GM19397 (cell line): ENCODE results near the gene EML6.
"Not testable (repeated sequence)": the region's sequence is repeated elsewhere in the genome, so short reads cannot be mapped to it uniquely, and the experiment has no call there.

Experiments used
- ATAC-seq: cut with Tn5 transposase; IDR thresholded peaks from one replicate; pipeline ENCODE4 v1.9.1; 2021; ENCODE audit warnings: mild to moderate bottlenecking, moderate library complexity; ENCODE audit not compliant: unreplicated experiment

Gene EML6

DNA sequence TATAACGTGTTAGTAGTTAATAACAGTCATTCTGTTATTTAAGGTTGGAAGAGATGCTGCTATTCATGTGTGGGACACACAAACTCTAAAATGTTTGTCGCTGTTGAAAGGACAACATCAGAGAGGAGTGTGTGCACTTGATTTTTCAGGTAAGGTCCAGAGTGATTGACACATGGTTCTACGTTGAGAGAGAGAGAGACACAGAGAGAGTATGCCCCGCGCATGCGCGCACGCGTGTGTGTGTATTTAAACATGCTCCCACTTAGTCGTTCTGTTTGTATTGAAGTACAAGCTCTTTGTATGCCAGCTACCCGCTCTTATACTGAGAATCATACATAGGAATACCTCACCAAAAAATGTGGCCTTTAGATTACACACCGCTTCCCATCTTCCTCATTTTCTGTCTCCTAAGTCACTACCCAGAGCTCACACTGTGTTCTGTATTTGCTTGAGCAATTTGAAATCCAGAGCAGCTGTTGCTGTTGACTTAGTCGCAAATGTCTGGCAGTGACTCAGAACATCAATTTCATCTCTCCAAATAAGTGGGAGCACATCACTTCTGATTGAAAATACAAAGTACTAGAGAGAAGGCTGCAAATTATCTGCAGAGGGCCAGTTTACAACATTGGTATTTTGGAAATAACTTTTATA lies 148.1 kb downstream of the EML6 start:
- ATAC-seq = no peak

DNA sequence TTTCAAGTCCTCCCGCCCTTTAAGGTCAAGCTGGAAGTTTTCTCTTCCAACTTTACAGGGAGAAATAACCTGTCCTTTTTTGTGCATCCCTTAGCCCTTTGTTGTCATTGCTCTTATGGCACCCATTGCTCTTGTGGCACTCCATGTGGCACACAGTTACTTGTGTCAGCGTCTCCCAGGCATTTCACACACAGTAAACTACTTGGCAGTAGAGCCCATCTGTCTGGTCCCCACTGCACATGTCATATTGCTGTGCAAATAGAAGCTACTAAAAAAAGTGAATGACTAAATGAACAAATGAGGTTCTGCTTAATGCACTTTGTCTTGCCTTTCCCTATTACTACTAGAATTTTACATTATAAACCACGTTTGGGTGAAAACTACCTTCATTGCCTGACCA lies 149.3 kb downstream of the EML6 start:
- ATAC-seq = no peak

DNA sequence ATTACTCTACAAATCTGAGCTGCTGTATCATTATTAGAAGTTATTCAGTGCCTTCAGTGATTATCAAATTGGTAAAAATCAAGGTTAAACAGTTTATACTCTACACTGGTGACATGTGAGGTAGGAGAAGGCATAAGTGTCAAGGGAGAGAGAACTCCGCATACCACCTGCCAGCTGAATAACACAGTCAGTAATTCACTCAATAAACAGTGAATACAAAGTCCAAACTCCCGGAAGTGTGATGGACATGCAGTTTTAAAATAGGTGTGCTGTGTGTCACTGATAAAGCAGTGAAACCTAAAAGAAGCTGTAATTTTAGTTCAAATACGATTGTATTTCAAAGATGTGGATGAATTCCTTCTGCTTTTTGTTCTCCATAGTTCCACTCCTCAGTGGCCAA lies 149.8 kb downstream of the EML6 start:
- not testable (repeated sequence) for ATAC-seq

DNA sequence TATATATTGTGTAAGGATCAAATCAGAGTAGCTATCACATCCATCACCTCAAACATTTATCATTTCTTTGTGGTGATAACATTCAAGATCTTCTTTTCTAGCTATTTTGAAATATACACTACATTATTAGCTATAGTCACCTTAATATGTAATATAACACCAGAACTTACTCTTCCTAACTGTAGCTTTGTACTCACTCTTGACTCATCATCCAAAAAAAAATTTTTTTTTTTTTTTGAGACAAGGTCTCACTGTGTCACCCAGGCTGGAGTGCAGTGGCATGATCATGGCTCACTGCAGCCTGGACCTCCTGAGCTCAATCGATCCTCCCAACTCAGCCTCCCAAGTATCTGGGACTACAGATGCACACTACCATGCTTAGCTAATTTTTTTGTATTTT lies 153.3 kb downstream of the EML6 start:
- ATAC-seq = no peak

DNA sequence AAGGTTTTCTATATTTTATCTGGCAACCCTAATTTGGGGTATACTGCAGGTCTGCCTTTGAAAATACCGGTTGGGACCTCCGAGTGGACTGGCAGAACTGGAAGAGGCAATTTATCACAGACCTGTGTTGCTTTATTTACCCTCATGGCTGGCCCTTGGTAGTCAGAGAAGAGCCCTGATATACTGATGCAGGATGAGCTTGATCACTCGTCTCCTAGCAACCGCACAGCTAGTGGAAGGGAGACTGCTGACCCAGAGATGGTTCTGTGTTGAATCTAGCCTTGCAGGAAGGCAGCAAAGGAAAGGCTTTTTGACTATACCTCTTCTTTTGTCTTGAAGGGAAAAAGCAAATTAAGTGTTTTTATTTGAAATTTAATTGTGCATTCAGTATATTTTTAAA lies 154.7 kb downstream of the EML6 start:
- ATAC-seq = no peak

DNA sequence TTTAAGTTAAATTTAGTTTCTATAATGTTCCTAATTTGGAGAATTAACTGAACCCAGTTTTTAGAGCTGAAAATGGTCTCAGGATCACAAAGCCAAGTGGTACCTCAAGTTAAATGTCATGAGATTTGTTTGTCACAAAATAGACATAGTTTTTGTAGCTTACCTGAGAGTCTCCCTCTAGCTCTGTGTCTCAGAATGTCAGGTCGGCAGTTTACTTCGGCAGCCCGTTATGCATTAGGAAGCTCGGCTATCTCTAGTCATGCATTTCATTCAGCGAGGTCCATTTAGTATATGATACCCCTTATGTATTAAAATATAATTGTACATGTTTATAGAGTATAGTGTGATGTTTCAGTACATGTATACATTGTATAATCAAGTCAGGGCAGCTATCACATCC lies 155.6 kb downstream of the EML6 start:
- ATAC-seq = no peak

DNA sequence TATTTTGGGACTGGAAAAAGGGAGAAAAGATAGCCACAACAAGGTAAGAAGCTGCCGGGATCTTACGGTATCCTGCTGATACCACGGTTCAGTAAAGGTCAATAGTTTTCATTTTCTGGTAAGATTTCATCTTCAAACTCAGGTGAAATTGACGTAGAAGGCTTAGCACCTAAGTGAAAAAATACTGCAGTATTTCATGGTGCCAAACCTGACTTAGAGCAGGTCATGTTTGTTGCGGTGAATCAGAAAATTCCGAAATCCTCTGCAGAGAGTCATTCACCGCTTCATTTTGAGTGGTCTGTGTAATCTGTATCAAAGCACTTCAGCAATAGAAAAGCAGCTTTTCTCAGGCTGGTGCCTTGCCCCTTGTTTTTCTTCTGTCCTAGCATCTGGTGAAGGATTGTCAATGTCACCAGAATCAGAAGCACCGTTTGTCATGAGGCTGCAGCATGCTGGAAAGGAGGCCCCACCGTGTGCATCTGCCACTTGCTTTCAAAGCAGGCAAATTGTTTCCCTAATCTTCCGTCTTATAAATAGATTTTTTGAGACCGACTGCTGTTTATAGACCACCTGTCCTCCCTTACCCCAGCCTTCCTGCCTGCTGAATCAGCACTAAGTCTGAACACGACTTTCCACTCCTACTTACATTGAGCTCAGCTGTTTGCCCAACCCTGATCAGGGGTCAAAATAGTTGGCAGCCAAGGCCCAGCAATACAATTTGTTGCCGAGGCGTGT lies 156.3 kb downstream of the EML6 start:
- no peak for ATAC-seq

DNA sequence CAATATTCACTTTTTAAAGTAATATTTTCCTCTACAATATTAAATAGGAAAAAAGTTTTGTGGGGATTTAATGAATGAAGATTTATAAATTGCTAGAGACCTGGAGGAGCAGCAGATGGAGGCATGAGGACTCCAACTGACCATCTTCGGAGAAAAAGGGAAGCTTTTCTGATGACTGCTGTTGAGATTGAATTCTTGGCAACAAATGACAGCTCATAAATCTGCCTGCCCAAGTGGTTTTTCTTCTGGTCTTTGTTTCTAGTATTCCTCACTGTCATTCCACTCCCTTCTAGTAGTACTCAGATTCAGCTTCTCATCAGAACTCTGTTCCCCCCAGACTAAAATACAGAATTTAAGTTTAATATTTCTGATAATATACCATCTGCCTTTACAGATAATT lies 157.0 kb downstream of the EML6 start:
- ATAC-seq = no peak

DNA sequence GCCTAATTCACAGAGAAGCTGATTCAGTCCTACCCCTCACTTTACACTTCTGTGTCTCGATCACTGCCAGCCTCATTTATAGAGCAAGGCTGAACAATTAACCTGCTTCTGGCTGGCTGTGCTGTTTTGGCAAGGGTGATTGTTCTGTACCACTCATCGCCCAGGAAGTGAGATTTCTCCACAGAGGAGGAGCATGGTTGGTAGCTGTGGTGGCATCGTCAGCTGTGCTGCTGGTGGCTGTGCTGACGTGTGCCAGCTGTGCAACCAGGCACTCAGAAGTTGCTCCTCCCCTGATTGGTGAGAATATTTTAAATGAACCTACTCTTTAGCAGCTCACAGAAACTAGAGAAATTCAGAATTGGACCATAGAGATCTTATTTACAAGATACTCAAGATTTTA lies 158.3 kb downstream of the EML6 start:
- ATAC-seq = no peak

DNA sequence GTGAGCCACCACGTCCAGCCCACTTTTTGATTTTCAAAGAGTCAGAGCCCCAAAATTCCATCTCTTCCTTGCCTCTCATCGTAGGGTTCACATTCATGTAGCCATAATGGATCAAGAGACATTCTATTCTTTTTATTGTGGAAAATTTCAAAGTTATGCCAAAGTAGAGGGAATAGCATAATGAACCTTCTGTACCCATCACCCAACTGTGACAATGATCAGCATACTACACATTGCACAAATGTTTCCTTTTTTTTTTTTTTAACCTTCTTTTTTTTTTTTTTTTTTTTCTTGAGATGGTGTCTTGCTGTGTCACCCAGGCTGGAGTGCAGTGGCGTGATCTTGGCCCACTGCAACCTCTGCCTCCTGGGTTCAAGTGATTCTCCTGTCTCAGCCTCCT lies 162.4 kb downstream of the EML6 start:
- ATAC-seq = no peak

DNA sequence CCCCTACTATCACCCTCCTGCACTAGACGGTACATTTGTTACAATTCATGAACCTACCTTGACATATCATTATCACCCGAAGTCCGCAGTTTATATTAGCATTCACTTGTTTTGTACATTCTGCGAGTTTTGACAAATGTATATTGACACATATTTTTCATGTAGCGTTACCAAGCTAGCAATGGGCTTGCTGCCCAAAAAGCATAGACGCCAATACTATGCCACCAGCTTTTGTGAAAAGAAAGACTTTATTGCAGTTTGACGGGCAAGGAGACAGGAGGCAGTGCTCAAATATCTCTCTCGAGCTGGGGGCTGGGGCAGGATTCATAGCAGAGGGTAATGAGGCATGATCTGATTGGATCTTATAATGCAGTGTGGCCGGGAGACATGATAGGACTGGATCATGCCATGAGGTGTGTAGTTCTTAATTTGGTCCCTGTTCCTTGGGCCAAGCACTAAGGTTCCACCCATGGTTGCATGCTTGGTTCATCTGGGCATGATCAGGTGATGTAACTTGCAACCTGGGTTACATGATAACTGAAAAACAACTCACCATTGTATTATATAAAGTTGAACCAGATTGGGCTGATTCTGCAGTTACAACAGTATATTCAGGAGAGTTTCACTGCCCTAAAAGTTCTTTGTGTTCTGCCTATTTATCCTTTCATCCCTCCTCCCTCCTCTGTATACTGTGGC lies 164.5 kb downstream of the EML6 start:
- no peak for ATAC-seq

DNA sequence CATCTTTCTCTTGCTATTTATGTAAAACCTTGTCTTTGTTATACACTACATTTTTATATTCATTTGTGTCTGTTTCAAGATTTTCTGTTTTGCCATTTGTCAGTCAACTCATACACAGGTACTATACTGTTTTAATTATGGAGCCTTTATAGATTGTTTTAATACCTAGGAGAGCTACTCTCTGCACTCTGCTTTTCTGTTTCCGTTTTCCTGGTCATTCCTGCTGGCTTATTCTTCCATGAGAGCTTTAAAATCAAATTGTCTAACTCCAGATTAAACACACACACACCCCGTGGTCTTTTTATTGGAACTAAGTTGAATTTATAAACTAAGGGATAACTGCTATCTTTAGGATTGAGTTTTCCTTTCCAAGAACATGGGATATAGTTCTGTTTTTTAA lies 165.6 kb downstream of the EML6 start:
- ATAC-seq = no peak

DNA sequence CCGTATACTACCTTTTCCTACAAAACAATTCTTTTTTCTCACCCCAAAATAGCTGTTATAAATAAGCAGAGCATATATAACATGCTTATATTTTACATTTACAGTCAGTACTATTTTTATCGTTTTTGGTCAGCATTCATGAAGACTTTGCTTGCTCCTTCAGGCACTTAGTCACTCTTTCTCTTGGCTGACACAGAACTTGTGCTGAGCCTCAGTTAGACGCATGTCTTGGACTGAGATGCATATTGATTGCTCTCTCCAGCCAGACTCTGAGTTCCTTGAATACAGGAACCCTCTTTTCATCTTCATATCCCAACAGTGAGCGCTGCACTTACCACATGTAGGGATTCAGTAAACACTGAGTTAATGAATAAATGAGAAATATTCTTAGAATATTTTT lies 168.4 kb downstream of the EML6 start:
- no peak for ATAC-seq

DNA sequence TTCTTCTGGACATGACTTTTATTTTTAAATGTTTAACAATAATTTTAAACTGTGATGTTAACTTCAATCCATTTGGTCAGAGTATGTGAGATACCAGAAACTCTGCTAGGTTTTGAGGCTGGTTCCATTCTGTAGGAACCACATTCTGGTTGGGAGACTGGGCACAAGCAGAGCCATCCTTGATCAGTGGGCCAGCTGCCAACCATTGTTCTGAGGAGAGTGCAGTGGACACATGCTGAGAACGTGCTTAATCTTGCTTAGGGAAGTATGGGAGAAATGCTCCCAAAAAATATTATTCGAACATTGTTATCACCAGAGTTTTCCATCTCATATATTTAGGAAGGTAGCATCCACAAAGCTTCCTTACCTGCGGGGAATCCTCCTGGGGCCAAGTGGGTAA lies 171.0 kb downstream of the EML6 start:
- ATAC-seq = no peak

DNA sequence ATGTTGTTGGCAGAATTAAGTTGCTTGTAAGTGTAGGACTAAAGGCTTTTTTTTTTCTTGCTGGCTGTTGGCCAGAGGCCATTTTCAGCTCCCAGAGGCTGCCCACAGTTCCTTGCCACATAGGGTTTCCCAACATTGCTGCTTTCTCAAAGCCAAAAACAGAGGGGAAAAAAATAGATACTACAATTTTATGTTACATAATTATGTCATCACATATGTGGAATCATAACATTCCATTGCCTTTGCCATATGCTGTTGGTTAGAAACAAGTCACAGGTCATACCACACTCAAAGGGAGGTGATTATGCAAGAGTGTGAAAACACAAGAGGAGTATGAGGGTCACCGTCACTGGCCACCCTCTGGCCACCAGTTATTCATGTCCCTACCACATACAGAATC lies 172.3 kb downstream of the EML6 start:
- no peak for ATAC-seq

DNA sequence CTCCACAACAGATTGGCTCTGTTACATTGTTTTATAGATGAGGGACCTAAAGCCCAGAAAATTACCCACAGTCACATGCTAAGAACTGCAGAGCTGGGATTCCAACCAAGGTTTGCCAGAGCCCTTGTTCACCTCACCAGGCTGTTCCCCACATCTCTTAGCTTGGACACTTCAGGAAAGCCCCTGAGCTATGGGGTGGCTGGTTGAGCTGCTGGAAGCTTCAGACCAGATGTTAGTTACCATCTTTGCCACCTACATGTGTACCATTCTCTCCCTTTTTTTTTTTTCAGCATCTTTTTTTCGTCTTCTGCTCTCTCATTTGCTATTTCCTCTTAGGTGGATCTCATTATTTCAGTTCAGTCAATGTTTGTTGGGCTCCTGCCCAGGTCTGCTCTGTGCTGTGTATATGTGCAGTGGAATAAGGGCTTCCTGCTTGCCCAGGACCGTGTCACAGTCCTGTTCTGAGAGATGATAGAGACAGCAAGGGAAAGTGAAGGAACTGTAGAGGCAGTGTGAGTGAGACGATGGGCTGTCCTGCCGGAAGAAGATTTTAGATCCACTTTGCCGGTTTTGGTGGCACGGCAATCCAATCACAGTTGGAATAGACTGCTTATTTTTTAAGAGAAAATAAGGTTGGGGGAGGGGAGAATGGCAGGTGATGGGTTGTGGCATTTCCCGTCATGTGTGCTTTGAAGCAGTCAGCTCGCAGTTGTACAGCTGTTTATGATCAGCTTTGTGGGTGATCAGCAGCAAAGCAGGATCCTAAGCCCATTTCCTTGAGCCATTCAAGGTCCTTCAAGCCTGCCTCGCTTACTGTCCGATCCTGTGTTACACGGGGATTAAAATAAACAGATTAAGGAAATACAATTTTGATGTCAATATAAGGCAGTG lies 174.2 kb downstream of the EML6 start:
- no peak for ATAC-seq

DNA sequence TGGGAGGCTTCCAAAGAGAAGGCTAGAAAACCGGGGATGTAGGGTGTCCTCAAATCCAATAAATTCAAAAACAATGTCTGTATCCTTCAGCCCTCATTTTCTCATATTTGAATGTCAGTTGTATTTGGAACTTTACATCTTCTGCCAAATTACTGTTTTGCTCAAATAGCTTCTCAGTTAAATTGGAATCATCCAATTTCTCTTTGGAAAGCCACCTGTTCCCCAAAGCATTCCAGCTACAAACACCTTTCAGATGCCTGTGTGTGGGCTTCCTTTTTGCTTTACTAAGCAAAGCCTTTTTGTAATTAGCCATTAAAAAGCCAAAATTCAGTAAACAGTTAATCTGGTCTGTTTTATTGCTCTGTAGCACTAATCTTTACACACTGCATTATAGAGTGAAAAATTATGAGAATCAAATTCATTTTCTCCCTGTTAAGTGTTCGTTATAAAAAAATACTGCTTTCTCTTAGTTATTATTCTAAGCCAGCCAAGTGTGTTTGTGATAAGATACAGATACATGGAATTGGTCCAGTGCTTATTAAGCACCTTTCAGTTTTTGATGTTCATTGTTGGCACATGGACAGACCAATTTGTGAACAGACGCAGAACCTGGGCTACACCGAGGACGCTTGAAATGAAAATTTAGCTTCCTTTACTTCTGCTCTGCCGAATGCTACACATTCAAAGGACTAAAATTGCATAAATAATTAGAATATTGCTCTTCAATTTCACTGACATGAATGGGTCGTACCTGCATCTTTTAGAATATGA lies 175.2 kb downstream of the EML6 start:
- no peak for ATAC-seq

DNA sequence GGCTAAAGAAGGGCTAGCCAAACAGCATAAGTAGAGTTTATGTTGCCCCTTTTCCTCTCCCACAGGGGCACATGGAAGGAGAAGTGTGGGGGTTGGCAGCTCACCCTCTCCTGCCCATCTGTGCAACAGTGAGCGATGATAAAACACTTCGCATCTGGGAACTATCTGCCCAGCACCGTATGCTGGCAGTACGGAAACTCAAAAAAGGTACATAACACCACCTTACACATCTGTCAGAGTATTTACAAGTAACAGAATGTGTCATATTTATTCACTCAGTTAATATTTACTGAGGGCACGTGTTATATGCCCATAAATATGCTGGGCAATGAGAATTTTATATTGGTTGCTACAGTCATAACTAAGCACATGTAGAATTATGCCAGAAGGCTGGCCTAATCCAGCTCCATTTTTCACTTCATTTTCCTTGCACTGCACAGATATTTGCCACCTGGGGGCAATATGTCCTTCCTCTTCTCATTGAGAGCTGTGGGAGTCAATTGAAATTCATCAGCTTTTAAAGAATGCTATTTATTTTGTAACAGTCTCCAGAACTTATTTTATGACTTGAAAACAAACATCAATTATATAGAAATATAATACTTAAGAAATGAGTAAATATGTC lies 176.2 kb downstream of the EML6 start:
- ATAC-seq = no peak

DNA sequence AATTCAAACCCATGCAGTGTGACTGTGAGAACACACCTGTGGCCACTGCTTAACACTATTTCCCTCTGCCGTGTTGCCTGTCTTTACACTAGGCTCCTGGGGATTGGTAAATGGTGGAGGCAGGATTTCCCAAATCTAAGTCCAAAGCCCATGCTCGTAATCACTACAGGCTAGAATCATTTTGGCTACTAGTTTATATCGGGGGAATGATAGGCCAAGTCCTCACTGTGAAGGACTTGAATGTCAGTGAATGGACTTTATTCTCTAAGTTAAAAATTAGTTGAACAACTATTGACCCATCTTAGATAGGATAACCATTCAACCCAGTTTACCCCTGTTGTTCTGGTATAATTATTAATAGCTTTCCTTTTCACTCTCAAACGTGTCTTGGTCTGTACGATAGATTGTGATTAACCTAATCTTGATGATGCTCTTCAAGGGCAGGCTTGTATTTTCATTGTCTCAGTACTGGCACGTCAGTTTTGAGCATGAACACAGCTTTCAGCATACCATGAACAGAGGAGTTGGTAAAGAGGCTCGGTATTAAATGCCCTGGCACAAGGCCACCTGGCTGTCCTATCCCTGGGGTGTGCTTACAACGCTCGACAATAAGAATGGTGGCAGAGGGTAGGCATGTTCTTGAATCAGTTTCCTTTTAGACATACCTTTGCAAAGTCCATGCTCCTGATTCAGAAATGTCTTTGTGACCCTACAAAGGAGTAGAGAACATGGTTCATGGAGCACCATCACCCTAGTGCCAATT lies 177.9 kb downstream of the EML6 start:
- no peak for ATAC-seq
